Breast epithelium (tissue), 3 donors: ENCODE measurements around the gene ANKS1B.

Experiments used
- POLR2A ChIP-seq: fragments of 450-650 bp; IDR thresholded peaks from one replicate; pipeline ENCODE4 v1.6.1; 2016; ENCODE audit warnings: antibody characterized with exemption, mild to moderate bottlenecking, moderate library complexity
- POLR2AphosphoS5 ChIP-seq, 3 donors: sonication (generic); formaldehyde crosslinking; IDR thresholded peaks; one replicate each; pipeline ENCODE4 v1.6.1; 2017; ENCODE audit warnings: antibody characterized with exemption in 3 of 3
- TF ChIP-seq, protein P1 (sequence below), 3 donors: fragments of 450-650 bp; IDR thresholded peaks; one replicate each; pipeline ENCODE4 v1.5.1; 2016 to 2017; ENCODE audit warnings: antibody characterized with exemption in 3 of 3, mild to moderate bottlenecking in 3 of 3, moderate library complexity in 3 of 3

DNA sequence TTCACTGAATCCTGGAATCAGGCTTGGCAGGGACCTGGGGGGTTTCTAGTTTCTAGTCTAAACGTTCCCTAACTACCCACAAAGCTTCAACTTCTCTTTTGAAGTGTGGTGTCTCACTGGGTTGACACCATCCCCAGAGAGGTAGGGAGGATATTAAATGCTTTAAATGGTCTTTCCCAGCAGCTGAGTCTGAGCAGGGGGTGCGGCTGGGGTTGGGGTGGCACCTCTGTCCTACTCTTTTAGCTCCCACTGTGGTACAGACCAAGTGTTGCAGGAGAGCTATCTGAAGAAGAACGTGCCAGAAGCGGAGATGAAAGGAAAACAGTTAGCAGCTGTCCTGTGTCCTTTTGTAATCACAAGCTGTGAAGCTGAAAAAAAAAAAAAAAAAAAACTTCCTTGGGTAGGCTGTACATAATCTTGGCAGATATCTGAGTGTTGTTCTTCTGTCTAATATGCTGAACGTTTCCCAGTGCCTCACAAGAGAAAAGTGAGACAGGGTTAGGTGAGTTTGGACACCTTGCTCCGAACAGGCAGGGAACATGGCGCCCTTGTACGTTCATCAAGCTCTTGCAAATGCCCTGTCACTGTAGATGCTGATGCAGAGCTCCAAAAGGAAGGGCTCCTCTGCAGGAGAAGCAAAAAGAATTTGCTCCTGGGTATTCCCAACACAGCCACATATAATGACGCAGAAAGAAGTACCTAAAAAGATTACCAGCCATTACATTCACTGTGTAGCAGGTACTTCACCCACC lies 892.5 kb downstream of the ANKS1B start:
- TF ChIP-seq, protein P1, sequence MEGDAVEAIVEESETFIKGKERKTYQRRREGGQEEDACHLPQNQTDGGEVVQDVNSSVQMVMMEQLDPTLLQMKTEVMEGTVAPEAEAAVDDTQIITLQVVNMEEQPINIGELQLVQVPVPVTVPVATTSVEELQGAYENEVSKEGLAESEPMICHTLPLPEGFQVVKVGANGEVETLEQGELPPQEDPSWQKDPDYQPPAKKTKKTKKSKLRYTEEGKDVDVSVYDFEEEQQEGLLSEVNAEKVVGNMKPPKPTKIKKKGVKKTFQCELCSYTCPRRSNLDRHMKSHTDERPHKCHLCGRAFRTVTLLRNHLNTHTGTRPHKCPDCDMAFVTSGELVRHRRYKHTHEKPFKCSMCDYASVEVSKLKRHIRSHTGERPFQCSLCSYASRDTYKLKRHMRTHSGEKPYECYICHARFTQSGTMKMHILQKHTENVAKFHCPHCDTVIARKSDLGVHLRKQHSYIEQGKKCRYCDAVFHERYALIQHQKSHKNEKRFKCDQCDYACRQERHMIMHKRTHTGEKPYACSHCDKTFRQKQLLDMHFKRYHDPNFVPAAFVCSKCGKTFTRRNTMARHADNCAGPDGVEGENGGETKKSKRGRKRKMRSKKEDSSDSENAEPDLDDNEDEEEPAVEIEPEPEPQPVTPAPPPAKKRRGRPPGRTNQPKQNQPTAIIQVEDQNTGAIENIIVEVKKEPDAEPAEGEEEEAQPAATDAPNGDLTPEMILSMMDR (IDR thresholded peaks at IDR 0.05), result no peak
- TF ChIP-seq POLR2AphosphoS5 (IDR thresholded peaks at IDR 0.05), result no peak
- TF ChIP-seq POLR2A, result no peak
